Measurements from ENCODE around the gene PSD. TPM values are rescaled to one million over a fixed set of nuclear protein-coding genes. Genes with fewer than 3 reads are reported as not detected.

The PSD gene
- total and polyA plus RNA-seq, 9 of the 15 experiments (the other 6 are each of a cell fraction or from before 2014, with no cell fraction given), result 0.11 to 1.7 (median 0.54) TPM; not detected in 2

DNA sequence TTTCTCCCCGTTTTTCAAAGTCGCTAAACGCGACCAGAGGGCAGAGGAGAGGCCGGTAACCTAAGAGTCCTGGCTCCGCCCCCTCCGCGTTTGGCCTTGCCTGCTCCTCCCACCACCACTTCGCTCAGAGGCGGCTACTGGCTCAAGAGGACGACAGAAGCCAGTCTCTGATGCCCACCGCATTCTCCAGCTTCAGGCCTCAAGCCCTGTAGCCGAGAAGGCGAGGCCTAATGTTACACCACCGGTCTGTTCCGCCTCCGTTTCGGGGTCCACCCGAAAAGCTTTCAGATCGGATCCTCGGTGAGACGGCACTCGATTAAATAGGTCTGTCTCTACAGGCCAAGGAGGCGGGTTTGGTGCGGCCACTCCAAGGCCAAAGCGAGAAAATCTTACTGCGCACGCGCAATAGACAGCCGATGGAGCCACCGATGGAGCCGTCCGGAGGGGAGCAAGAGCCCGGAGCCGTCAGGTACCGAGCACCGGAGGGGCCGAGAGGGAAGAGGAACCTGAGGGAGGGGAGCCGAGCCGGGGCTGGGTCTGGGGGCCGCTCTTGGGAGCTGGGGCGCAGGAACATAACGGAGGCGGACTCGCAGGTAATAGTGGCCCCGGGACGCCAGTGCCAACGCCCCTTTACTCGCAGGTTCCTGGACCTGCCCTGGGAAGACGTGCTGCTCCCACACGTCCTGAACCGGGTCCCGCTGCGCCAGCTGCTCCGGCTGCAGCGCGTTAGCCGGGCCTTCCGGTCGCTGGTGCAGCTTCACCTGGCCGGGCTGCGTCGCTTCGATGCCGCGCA is 2.3 kb upstream of the PSD start, which contains the start of gene FBXL15 (continued):
- TF ChIP-seq, protein P1, sequence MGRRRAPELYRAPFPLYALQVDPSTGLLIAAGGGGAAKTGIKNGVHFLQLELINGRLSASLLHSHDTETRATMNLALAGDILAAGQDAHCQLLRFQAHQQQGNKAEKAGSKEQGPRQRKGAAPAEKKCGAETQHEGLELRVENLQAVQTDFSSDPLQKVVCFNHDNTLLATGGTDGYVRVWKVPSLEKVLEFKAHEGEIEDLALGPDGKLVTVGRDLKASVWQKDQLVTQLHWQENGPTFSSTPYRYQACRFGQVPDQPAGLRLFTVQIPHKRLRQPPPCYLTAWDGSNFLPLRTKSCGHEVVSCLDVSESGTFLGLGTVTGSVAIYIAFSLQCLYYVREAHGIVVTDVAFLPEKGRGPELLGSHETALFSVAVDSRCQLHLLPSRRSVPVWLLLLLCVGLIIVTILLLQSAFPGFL (CRISPR knock-in tag; IDR thresholded peaks at IDR 0.05), result 0 out of 2 replicates have a peak, but pooled peaks have one; percentile 48
- TF ChIP-seq CHD2 (IDR thresholded peaks at IDR 0.05; ENCODE audit: low read depth, low read length) (no peak), SUPT5H (IDR thresholded peaks at IDR 0.05) (peak; percentile 31), POLR2AphosphoS2 (IDR thresholded peaks at IDR 0.05; ENCODE audit: low read length) (0 out of 2 replicates have a peak, but pooled peaks have one; percentile 31), ZNF586 (CRISPR knock-in tag; conservative IDR thresholded peaks at IDR 0.05) (no peak), KAT2B (IDR thresholded peaks at IDR 0.05; ENCODE audit: low read depth, low read length) (no peak), TCF3 (CRISPR knock-in tag; IDR thresholded peaks at IDR 0.05) (no peak), BCOR (IDR thresholded peaks at IDR 0.05) (peak; percentile 36; the same call in 1 of the 2 replicates)
- TF ChIP-seq, protein P2, sequence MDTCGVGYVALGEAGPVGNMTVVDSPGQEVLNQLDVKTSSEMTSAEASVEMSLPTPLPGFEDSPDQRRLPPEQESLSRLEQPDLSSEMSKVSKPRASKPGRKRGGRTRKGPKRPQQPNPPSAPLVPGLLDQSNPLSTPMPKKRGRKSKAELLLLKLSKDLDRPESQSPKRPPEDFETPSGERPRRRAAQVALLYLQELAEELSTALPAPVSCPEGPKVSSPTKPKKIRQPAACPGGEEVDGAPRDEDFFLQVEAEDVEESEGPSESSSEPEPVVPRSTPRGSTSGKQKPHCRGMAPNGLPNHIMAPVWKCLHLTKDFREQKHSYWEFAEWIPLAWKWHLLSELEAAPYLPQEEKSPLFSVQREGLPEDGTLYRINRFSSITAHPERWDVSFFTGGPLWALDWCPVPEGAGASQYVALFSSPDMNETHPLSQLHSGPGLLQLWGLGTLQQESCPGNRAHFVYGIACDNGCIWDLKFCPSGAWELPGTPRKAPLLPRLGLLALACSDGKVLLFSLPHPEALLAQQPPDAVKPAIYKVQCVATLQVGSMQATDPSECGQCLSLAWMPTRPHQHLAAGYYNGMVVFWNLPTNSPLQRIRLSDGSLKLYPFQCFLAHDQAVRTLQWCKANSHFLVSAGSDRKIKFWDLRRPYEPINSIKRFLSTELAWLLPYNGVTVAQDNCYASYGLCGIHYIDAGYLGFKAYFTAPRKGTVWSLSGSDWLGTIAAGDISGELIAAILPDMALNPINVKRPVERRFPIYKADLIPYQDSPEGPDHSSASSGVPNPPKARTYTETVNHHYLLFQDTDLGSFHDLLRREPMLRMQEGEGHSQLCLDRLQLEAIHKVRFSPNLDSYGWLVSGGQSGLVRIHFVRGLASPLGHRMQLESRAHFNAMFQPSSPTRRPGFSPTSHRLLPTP (IDR thresholded peaks at IDR 0.05; ENCODE audit: borderline replicate concordance, extremely low read depth, insufficient read length), result no peak
- TF ChIP-seq, protein P3, sequence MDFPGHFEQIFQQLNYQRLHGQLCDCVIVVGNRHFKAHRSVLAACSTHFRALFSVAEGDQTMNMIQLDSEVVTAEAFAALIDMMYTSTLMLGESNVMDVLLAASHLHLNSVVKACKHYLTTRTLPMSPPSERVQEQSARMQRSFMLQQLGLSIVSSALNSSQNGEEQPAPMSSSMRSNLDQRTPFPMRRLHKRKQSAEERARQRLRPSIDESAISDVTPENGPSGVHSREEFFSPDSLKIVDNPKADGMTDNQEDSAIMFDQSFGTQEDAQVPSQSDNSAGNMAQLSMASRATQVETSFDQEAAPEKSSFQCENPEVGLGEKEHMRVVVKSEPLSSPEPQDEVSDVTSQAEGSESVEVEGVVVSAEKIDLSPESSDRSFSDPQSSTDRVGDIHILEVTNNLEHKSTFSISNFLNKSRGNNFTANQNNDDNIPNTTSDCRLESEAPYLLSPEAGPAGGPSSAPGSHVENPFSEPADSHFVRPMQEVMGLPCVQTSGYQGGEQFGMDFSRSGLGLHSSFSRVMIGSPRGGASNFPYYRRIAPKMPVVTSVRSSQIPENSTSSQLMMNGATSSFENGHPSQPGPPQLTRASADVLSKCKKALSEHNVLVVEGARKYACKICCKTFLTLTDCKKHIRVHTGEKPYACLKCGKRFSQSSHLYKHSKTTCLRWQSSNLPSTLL (IDR thresholded peaks at IDR 0.05), result no peak
- TF ChIP-seq, protein P4, sequence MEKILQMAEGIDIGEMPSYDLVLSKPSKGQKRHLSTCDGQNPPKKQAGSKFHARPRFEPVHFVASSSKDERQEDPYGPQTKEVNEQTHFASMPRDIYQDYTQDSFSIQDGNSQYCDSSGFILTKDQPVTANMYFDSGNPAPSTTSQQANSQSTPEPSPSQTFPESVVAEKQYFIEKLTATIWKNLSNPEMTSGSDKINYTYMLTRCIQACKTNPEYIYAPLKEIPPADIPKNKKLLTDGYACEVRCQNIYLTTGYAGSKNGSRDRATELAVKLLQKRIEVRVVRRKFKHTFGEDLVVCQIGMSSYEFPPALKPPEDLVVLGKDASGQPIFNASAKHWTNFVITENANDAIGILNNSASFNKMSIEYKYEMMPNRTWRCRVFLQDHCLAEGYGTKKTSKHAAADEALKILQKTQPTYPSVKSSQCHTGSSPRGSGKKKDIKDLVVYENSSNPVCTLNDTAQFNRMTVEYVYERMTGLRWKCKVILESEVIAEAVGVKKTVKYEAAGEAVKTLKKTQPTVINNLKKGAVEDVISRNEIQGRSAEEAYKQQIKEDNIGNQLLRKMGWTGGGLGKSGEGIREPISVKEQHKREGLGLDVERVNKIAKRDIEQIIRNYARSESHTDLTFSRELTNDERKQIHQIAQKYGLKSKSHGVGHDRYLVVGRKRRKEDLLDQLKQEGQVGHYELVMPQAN (IDR thresholded peaks at IDR 0.05; ENCODE audit: borderline replicate concordance), result peak; percentile 71; the same call in 1 of the 2 replicates
- TF ChIP-seq, protein P5, sequence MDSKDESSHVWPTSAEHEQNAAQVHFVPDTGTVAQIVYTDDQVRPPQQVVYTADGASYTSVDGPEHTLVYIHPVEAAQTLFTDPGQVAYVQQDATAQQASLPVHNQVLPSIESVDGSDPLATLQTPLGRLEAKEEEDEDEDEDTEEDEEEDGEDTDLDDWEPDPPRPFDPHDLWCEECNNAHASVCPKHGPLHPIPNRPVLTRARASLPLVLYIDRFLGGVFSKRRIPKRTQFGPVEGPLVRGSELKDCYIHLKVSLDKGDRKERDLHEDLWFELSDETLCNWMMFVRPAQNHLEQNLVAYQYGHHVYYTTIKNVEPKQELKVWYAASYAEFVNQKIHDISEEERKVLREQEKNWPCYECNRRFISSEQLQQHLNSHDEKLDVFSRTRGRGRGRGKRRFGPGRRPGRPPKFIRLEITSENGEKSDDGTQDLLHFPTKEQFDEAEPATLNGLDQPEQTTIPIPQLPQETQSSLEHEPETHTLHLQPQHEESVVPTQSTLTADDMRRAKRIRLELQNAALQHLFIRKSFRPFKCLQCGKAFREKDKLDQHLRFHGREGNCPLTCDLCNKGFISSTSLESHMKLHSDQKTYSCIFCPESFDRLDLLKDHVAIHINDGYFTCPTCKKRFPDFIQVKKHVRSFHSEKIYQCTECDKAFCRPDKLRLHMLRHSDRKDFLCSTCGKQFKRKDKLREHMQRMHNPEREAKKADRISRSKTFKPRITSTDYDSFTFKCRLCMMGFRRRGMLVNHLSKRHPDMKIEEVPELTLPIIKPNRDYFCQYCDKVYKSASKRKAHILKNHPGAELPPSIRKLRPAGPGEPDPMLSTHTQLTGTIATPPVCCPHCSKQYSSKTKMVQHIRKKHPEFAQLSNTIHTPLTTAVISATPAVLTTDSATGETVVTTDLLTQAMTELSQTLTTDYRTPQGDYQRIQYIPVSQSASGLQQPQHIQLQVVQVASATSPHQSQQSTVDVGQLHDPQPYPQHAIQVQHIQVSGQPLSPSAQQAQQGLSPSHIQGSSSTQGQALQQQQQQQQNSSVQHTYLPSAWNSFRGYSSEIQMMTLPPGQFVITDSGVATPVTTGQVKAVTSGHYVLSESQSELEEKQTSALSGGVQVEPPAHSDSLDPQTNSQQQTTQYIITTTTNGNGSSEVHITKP (IDR thresholded peaks at IDR 0.05; ENCODE audit: partially characterized antibody), result peak; percentile 73
- TF ChIP-seq, protein P6, sequence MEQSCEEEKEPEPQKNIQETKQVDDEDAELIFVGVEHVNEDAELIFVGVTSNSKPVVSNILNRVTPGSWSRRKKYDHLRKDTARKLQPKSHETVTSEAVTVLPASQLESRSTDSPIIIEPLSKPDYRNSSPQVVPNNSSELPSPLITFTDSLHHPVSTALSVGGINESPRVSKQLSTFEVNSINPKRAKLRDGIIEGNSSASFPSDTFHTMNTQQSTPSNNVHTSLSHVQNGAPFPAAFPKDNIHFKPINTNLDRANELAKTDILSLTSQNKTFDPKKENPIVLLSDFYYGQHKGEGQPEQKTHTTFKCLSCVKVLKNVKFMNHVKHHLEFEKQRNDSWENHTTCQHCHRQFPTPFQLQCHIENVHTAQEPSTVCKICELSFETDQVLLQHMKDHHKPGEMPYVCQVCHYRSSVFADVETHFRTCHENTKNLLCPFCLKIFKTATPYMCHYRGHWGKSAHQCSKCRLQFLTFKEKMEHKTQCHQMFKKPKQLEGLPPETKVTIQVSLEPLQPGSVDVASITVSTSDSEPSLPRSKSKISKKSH (CRISPR knock-in tag; IDR thresholded peaks at IDR 0.05), result no peak
